Spleen (tissue), 7 donors: ENCODE results near the gene FHIP1A.

Source experiments
- CTCF ChIP-seq, 11 experiments: fragments of 200-600 bp in 7 of 11; fragments of 450-650 bp in 4 of 11; sonication (generic) in 4 of 11; IDR thresholded peaks in 8 of 11; conservative IDR thresholded peaks in 3 of 11; 1 replicate in 7 of 11; 2 replicates in 4 of 11; pipeline versions ENCODE4 v1.4.0 to v1.8.0; 2016 to 2021; ENCODE audit warnings: antibody characterized with exemption in 11 of 11, inconsistent platforms in 4 of 11, mild to moderate bottlenecking in 1 of 11
- POLR2A ChIP-seq, 3 donors: fragments of 450-650 bp; IDR thresholded peaks; one replicate each; pipeline ENCODE4 v1.5.1; 2017; ENCODE audit warnings: antibody characterized with exemption in 3 of 3, mild to moderate bottlenecking in 1 of 3
- POLR2AphosphoS5 ChIP-seq, 3 donors: sonication (generic); formaldehyde crosslinking; IDR thresholded peaks; one replicate each; pipeline ENCODE4 v1.5.1; 2017; ENCODE audit warnings: antibody characterized with exemption in 3 of 3
- donor health status: DM: no; HTN: no; CAD: no; lungs with moderate emphysema.
- donor health status: DM: no; HTN: no; CAD: no.
- donor health status: DM: no; HTN: no; CAD: no.

GRCh38 chr4:151439320-151439719 lies 30.3 kb downstream of the FHIP1A start:
- TF ChIP-seq CTCF (IDR thresholded peaks at IDR 0.05 in 8 of 11, conservative IDR thresholded peaks at IDR 0.05 in 3 of 11) (no peak), POLR2A (IDR thresholded peaks at IDR 0.05) (no peak), POLR2AphosphoS5 (IDR thresholded peaks at IDR 0.05) (no peak)
